GM19025 (cell line): ENCODE data around the gene PANX1.

Source experiments
- ATAC-seq: cut with Tn5 transposase; IDR thresholded peaks from one replicate; pipeline ENCODE4 v1.9.1; 2021; ENCODE audit warnings: mild to moderate bottlenecking, low read depth, moderate library complexity; ENCODE audit not compliant: unreplicated experiment

PANX1 gene

DNA sequence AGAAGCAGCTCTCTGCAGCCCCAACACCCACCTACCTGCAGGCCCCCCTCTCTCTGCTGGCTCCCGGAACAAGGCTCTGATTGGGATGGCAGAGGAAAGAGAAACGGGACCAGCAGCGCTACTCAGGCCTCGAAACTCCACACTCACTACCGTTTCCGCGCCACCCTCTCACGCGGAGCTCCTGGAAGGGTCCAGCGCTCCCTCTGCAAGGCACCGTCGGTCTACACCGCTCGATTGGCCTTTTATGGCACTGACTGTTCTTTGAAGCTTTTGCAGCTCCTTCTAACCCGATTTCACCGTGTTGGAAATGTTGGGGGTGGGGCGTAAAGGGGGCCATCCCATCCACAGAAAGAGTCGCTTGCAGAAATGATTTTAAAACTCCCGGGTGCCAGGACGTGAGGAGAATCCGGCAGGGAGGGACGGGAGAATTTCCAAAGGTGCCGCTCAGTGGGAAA is 323 bp upstream of the PANX1 start:
- ATAC-seq, result peak; percentile 3

DNA sequence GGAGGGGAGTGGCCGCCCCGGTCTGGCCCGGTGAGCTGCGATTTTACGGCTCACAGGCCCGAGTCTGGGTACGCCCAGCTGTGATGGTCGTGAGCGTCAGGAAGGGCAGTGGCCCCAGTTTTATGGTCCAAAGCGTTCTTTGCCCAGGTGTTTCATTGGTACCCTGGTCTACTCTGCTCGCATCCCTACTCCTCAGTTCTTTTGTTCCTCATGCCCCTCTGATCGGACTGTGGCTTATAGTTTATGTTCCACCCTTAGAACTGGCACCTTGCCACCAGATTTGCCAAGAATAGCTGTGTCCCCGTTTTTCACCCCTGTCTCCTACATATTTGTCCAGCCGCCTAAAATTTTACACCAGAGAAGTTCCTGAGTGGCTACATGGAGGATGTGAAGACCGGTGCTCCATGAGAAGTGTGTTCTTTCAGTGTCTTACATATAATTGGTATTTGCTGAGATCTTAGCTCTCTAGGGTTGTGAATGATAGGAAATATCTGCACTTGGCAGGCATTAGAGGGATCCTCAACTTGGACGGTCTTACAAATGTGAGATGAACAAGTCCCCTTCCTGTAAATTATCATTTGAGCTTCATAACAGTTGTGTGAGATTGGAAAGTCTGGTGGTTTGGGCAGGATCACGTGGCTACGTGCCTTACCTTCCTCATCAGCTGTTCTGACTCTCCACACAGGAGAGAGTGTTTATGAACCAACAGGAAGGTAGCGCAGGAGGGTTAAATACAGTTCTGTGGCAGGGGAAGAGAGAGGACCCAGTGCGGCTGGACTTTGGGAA is 1.1 kb downstream of the PANX1 start:
- no peak for ATAC-seq

- no peak for ATAC-seq
These were observed 1.8 kb downstream of the PANX1 start for GRCh38 chr11:94130298-94131046.

GRCh38 chr11:94131047-94131717 is 2.5 kb downstream of the PANX1 start:
- ATAC-seq, result no peak

GRCh38 chr11:94131718-94132115 is 3.1 kb downstream of the PANX1 start:
- no peak for ATAC-seq

GRCh38 chr11:94132152-94132558 is 3.5 kb downstream of the PANX1 start:
- no peak for ATAC-seq

- no peak for ATAC-seq
These were observed 4.3 kb downstream of the PANX1 start for GRCh38 chr11:94132823-94133408.

- ATAC-seq, result no peak
These were observed 5.1 kb downstream of the PANX1 start for GRCh38 chr11:94133752-94134151.

DNA sequence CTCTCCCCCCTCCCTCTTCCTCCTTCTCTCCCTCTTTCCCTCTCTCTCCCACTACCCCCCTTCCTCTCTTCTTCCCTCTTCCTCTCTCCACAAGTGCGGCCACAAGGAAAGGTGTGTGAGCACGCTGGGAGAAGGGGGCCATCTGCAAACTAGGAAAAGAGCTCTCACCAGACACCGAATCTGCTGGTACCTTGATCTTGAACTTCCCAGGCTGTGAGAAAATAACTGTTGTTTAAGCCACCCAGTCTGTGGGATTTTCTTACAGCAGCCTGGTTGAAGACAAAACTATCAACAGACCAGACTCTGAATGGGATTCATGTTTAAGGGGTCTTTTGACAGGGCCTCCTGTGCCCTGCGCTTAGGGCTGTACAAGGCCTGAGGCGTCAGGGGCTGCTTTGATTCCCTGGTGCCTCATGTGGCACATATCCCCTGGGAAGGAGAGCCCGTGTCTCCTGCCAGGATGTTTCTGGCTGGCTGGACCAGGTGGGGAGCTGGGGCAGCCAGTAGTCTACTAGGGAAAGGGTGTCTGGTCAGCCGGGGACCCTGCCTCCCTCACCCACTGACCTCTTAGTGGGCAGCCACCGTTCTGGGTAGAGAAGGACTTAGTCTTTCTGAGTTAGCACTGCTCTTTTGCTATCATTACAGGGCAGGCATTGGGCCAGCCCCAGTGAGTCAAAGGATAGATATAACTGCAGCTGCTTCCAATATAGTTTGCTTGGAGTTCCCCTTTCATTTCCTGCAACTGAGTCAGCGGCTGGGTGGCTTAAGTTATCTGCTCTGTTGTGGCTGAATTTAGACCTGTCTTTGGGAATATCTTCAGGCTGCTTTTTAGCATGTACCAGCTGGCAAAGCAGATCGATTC is 6.2 kb downstream of the PANX1 start:
- ATAC-seq, result peak; percentile 58

- no peak for ATAC-seq
These were observed 10.8 kb downstream of the PANX1 start for GRCh38 chr11:94139416-94139815.

- no peak for ATAC-seq
These were observed 11.6 kb downstream of the PANX1 start for GRCh38 chr11:94140154-94140655.

- ATAC-seq, result no peak
These were observed 13.1 kb downstream of the PANX1 start for GRCh38 chr11:94141511-94142307.

DNA sequence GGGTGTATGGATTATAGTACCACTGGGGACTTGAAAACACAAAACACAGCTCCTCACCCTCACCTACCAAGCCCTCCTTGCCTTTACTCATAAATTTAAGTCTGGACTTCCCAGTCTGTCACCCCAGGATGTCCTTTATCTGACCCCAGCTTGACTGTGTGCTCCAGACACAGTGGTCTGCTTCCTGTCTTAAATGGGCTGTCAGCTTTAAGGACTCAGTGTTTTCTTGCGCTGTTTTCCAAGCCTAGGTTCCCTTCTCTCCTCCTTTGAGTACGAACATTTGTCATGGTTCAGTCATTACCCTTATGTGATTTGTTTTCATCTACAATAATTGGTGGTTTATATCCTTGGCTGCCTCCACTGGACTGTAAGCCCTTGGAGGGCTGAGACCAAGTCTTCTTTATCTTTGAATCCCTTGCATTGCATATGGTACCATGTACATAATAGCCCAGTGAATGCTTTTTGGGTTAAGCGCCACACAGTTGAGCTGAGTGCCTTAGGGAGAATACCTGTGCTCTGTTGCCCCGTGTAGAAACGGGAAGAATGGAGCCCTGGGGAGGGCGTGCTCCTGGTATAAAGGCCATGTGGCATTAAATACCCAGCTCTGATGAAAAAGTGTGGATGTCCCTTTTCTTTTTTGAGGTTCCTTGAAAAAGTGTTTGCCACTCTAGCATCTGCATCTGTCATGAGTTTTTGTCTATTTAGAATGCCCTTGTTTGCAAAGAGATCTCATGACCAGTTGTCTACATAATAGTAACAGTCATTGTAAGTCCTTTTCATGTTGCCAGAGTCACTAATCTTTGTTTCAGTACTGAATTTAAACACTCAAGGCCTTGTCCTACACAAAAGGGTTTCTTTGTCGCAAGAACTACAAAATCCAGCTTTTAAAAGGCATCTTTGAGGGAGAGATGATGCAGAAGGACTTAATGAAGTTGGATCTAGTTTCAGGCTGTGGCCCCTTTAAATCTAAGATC is 14.0 kb downstream of the PANX1 start:
- no peak for ATAC-seq

DNA sequence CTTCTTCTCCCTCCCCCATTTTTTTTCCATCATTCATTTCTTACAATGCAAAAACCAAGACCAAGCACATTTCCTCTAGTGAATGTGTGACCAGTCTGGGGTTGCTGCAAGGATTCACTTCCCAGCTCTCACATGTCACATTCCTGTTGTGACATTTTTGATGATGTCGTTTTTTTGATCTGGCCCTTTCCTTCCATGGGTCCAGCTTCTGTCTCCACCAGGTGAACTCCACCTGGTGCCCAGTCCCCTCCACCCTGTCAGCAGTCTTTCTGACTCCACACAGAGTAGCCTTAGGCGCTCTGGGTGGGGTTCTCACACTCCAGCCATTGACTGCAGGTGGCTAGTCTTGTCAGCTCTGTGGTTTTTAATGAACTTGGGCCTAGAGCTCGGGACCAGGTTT is 15.6 kb downstream of the PANX1 start:
- no peak for ATAC-seq

GRCh38 chr11:94144664-94145063 is 16.0 kb downstream of the PANX1 start:
- ATAC-seq, result no peak

DNA sequence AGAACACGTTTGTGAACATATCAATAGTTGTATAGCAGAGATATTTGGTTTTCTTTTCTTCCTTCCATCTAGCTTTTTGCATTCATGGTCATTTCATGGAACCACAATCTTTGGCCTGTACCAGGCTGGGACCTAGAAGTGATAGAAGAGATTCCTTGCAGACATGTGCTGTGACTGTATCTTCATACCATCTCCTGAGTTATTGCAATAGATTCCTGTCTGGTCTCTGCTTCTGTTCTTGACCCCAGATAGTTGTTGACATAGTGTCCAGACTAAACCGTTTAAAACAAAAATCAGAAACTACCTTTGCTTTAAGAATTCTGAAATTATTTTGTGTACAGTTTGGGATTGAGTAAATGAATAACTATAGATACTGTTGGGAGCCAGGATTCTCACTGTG is 16.8 kb downstream of the PANX1 start:
- ATAC-seq, result no peak

DNA sequence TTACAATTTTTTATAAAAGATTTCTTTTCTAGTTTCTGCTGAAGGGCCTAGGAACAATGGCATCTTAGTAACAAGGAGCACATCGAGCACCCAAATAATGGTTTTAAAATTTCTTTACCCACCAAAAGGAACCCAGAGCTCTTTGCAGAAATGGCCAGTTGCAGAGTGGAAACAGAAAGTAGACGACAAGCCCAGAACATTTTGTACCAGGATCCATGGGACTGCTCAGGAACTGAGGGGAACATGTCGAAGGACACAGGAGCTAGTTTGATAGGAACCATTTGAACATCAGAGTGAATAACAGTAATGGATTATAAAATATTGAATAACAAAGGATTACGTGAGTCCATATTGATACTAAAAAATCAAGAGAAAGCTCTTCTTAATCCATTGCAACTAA is 17.3 kb downstream of the PANX1 start:
- no peak for ATAC-seq

DNA sequence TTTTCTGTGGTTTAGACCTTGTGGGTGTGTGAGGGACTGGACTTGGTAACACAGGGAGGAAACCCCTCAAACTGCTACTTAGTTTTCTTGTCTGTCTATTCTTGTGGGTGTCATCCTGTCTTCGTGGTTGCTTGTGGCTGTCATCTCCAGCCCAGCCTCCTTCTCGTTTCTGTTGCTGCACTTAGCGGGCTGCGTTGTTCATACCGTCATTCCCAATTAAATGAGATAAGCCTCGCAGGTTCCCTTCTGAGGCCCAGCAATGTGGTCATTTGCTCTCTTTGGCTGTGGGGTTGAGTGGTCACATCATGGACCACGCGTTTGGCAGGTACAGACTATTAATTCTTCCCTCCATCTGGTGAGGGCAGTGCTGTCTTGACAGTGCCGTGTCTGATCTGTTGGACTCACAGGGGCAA is 18.8 kb downstream of the PANX1 start:
- no peak for ATAC-seq
